Measurements from ENCODE around the gene FAM204A.

Gene FAM204A

GRCh38 chr10:118341791-118342637, at the start of gene FAM204A:
Gene FAM204A (minus strand): TSS chr10:118342324. CDS start chr10:118336415, 5,909 bp downstream.
- DNase-seq = peak; percentile 90 to 98

GRCh38 chr10:118383699-118384098, 41.6 kb upstream of the FAM204A start:
- DNase-seq = peak; percentile 11 to 33

GRCh38 chr10:118383063-118383689, 41.1 kb upstream of the FAM204A start:
- DNase-seq = no peak

GRCh38 chr10:118374404-118374803, 32.3 kb upstream of the FAM204A start:
- no peak for DNase-seq

- no peak for DNase-seq
These were observed 31.7 kb upstream of the FAM204A start for GRCh38 chr10:118373786-118374185.

- DNase-seq = no peak
These were observed 28.4 kb upstream of the FAM204A start for GRCh38 chr10:118370499-118370898.

GRCh38 chr10:118369641-118370205, 27.6 kb upstream of the FAM204A start:
- no peak for DNase-seq

- DNase-seq = no peak
These were observed 23.6 kb upstream of the FAM204A start for GRCh38 chr10:118365702-118366101.

- no peak for DNase-seq
These were observed 20.0 kb upstream of the FAM204A start for GRCh38 chr10:118362103-118362502.

- DNase-seq = no peak
These were observed 16.2 kb upstream of the FAM204A start for GRCh38 chr10:118358327-118358726.

GRCh38 chr10:118357841-118358240, 15.7 kb upstream of the FAM204A start:
- DNase-seq = no peak

- no peak for DNase-seq
These were observed 14.5 kb upstream of the FAM204A start for GRCh38 chr10:118356628-118357027.

- no peak for DNase-seq
These were observed 13.1 kb upstream of the FAM204A start for GRCh38 chr10:118355234-118355633.

GRCh38 chr10:118349235-118349634, 7.1 kb upstream of the FAM204A start:
- DNase-seq = no peak

- no peak for DNase-seq
These were observed 1.4 kb upstream of the FAM204A start for GRCh38 chr10:118343549-118343948.

- peak; percentile 24 to 31 for DNase-seq
These were observed 991 bp upstream of the FAM204A start for GRCh38 chr10:118343115-118343514.

- DNase-seq = no peak
These were observed 505 bp upstream of the FAM204A start for GRCh38 chr10:118342638-118343020.

- peak; percentile 34 to 43 for DNase-seq
These were observed 1.6 kb downstream of the FAM204A start for GRCh38 chr10:118340486-118340885.

- no peak for DNase-seq
These were observed 3.0 kb downstream of the FAM204A start for GRCh38 chr10:118339111-118339510.

GRCh38 chr10:118337356-118337755, 4.8 kb downstream of the FAM204A start:
- no peak for DNase-seq

GRCh38 chr10:118333871-118334270, 8.3 kb downstream of the FAM204A start:
- DNase-seq = no peak

GRCh38 chr10:118332948-118333710, 9.0 kb downstream of the FAM204A start:
- DNase-seq = no peak

- DNase-seq = no peak
These were observed 9.9 kb downstream of the FAM204A start for GRCh38 chr10:118332236-118332635.
